Activated T-helper 9 cell treated with anti-CD3 and anti-CD28 coated beads, Interleukin-2, amount 50 U/mL, for 16 hours (primary cell): ENCODE measurements around the gene NCKAP5L.
A peak's percentile ranks its signal among the peaks of the same experiment; 100 is the strongest.
"Not testable (repeated sequence)": the region's sequence is repeated elsewhere in the genome, so short reads cannot be mapped to it uniquely, and the experiment has no call there.

Experiments
- DNase-seq: peaks from one replicate; pipeline ENCODE4 v3.0.0-alpha.2; 2020; ENCODE audit warnings: low read depth

Gene NCKAP5L

GRCh38 chr12:49779581-49779980, 48.6 kb downstream of the NCKAP5L start:
- no peak for DNase-seq

GRCh38 chr12:49777800-49778748, 50.1 kb downstream of the NCKAP5L start:
- peak; percentile 66 for DNase-seq

- no peak for DNase-seq
Measured at GRCh38 chr12:49777341-49777740, 50.9 kb downstream of the NCKAP5L start.

GRCh38 chr12:49776858-49777257, 51.4 kb downstream of the NCKAP5L start:
- DNase-seq = no peak

- DNase-seq = peak; percentile 31
Measured at GRCh38 chr12:49776413-49776812, 51.8 kb downstream of the NCKAP5L start.

GRCh38 chr12:49773102-49773501, 55.1 kb downstream of the NCKAP5L start:
- not testable (repeated sequence) for DNase-seq

- DNase-seq = no peak
Measured at GRCh38 chr12:49767333-49767732, 60.9 kb downstream of the NCKAP5L start.

- DNase-seq = no peak
Measured at GRCh38 chr12:49766115-49766455, 62.1 kb downstream of the NCKAP5L start.

GRCh38 chr12:49764126-49764525, 64.1 kb downstream of the NCKAP5L start:
- DNase-seq = no peak

- DNase-seq = peak; percentile 66
Measured at GRCh38 chr12:49763006-49763591, 65.1 kb downstream of the NCKAP5L start.

GRCh38 chr12:49762468-49762847, 65.8 kb downstream of the NCKAP5L start:
- DNase-seq = no peak

- no peak for DNase-seq
Measured at GRCh38 chr12:49761677-49762467, 66.3 kb downstream of the NCKAP5L start.

GRCh38 chr12:49750996-49751393, 77.2 kb downstream of the NCKAP5L start:
- DNase-seq = no peak

- DNase-seq = peak; percentile 28
Measured at GRCh38 chr12:49750027-49750995, 77.9 kb downstream of the NCKAP5L start.

- no peak for DNase-seq
Measured at GRCh38 chr12:49748800-49749199, 79.4 kb downstream of the NCKAP5L start.

- no peak for DNase-seq
Measured at GRCh38 chr12:49748306-49748705, 79.9 kb downstream of the NCKAP5L start.

GRCh38 chr12:49744363-49744885, 83.8 kb downstream of the NCKAP5L start:
- DNase-seq = no peak

GRCh38 chr12:49741882-49742620, 86.2 kb downstream of the NCKAP5L start:
- DNase-seq = peak; percentile 84
